AG09309 (cell line): ENCODE measurements around the gene NOS1AP.

ENCODE experiments used
- DNase-seq: peaks from one replicate; pipeline ENCODE4 v3.0.0-alpha.2; 2010; ENCODE audit warnings: low read depth
- H3K4me3 ChIP-seq: 2 replicates; pipeline ENCODE4 v1.5.1; 2011; ENCODE audit warnings: mild to moderate bottlenecking, low read depth, low read length, moderate library complexity; ENCODE audit not compliant: control insufficient read depth
- TF ChIP-seq, protein P1 (sequence below): IDR thresholded peaks from 2 replicates; pipeline ENCODE4 v1.5.1; 2011; ENCODE audit warnings: mild to moderate bottlenecking, low read depth, low read length, inconsistent platforms; ENCODE audit not compliant: insufficient read depth, control insufficient read depth; ENCODE audit errors: missing control alignments

Gene NOS1AP

DNA sequence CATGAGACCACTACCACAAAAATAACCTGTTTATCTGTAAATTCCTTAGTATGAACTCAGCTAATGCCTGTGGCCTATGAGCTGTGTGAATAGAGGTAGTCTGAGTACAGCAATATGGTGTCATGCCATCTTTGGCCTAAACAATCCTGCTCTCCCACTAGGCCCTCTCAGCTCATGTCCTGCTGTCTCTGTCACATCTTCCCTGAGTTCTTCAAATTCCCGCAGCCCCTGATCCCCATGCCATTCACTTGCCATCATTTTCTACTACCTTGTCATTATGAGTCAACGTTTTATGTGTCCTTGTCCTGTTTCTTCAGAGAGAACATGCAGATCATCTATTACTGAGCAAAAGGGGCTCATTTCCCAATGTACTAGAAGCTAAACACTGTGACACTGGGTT is 181.6 kb downstream of the NOS1AP start:
- DNase-seq: no peak
- TF ChIP-seq, protein P1, sequence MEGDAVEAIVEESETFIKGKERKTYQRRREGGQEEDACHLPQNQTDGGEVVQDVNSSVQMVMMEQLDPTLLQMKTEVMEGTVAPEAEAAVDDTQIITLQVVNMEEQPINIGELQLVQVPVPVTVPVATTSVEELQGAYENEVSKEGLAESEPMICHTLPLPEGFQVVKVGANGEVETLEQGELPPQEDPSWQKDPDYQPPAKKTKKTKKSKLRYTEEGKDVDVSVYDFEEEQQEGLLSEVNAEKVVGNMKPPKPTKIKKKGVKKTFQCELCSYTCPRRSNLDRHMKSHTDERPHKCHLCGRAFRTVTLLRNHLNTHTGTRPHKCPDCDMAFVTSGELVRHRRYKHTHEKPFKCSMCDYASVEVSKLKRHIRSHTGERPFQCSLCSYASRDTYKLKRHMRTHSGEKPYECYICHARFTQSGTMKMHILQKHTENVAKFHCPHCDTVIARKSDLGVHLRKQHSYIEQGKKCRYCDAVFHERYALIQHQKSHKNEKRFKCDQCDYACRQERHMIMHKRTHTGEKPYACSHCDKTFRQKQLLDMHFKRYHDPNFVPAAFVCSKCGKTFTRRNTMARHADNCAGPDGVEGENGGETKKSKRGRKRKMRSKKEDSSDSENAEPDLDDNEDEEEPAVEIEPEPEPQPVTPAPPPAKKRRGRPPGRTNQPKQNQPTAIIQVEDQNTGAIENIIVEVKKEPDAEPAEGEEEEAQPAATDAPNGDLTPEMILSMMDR: no peak
- H3K4me3 ChIP-seq: no peak overlapping the region

DNA sequence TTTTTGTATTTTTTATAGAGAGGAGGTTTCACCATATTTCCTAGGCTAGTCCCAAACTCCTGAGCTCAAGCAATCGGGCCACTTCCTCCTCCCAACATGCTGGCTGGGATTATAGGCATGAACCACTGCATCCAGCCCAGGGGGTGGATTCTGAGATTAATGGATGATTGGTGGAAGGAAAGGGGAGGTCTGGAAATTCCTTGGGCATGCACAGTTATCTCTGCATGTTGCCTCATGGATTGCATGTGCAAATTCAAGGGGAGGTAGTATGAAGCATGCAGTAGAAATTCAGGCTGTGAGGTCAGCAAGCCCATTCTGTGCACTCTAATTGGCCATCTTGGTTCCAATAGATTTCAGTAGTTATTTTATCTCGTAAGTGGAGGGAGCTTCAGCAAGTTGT is 182.7 kb downstream of the NOS1AP start:
- DNase-seq: no peak
- TF ChIP-seq, protein P1: no peak
- H3K4me3 ChIP-seq: no peak overlapping the region

DNA sequence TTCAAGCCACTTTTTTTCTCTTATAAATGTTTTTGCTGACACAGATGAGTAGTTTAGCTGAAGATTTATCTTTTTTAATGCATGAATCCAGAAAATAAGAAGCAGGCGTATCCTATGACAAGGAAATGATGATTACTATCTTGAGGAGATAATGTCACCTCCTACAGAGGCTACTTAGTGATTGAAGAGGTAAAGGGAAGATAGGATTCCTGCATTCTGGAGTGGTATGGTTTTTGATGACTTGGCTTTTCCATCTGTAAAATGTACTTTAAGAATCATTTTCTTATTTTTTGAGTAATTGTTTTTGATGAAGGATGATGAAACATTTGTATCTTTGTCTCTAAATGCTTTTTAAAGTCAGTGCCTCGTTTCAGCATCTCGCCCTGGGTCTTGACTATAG is 184.3 kb downstream of the NOS1AP start:
- TF ChIP-seq, protein P1: no peak
- no peak for DNase-seq
- no peak overlapping the region for H3K4me3 ChIP-seq

DNA sequence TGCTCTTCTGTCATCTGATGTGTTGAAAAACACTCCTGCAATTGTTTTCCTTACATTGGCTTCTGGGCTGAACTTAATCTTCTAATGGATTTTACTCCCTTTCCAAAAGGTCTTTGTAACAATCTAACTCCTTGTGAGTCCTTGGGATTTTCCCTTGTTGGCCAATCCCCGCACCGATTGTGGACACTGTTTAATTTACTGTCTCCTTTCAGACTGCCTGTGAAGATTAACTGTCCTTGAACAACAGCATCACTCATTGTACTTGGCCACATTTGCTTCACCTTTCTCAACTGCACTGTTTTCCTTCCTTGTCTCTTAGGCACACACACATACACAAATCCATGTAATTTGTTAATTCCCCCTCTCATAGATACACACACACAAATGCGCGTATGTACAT is 186.8 kb downstream of the NOS1AP start:
- H3K4me3 ChIP-seq: no peak overlapping the region
- TF ChIP-seq, protein P1: no peak
- DNase-seq: no peak

DNA sequence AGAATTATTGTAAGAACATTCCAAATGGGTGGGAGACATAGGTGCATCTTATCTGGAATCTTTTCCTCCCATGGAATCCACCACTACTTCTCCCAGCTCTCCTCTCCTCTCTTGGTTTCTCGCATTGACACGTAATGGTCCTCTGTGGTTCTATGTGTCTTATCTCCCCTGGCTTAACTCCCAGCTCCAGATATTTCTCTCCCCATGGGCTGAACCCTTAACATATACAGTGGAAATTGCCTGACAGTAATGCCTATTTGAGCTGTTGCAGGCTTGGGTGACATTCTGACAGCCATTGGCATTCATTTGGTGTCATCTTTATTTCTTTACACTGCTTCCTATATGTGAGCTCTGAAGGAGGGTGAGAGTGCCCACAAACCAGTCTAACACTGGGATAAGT is 188.9 kb downstream of the NOS1AP start:
- TF ChIP-seq, protein P1: no peak
- no peak for DNase-seq
- H3K4me3 ChIP-seq: no peak overlapping the region

DNA sequence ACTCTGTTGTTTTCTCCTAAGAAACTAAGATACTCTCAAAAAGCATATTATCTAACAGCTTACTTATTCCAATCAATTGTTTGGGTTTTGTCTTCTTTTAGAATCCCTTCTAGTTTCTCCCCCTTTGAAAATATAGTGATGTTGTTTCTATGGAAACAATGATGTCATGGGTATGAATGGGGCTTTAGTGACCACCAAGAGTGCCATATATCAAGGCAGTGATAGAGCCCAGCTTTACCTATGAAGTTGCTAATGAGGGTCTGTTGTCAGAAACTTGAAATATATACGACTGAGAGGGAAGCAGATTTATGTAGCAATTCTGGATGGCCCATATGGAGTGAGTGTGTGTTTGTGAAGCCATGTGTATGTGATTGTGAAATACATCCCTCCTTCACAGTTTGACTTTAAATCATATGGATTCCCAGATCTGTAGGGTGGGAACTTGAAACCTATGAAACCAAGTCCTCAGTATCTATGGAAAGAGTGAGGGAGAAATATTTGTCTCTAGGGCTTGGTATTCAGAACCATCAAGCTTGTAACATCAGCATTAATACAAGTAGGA is 190.5 kb downstream of the NOS1AP start:
- TF ChIP-seq, protein P1: no peak
- no peak overlapping the region for H3K4me3 ChIP-seq

DNA sequence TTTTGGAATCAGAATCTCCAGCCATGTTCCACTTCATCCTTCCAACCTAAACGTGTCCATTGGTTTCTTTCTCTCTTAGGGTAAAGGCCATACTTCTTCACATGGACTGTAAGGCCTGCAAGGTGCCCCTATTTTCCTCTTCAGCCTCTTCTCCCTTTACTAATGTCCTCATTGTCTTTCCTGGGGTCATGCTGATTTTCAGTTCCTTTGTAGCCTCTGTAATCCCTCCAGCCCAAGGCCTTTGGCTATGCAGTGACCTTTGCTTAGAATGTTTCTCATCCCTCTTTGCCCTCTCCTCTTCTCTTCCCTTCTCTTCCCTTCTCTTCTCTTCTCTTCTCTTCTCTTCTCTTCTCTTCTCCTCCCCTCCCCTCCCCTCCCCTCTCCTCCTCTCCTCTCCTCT is 194.6 kb downstream of the NOS1AP start:
- TF ChIP-seq, protein P1: no peak
- H3K4me3 ChIP-seq: no peak overlapping the region
- no peak for DNase-seq

More for the DNA sequence above, 190.5 kb downstream of the NOS1AP start:
- DNase-seq: no peak
